Panc1 (cell line): ENCODE data around the gene HADH.

Source experiments
- POLR2AphosphoS5 ChIP-seq: IDR thresholded peaks from 2 replicates; pipeline ENCODE4 v1.6.1; 2012; ENCODE audit warnings: mild to moderate bottlenecking, low read depth, low read length, moderate library complexity
- TCF7L2 ChIP-seq: IDR thresholded peaks from 2 replicates; pipeline ENCODE4 v1.6.1; 2011; ENCODE audit warnings: mild to moderate bottlenecking, low read depth, low read length, inconsistent platforms
- TF ChIP-seq, protein P1 (sequence below): fragments of 450-650 bp; IDR thresholded peaks from 2 replicates; pipeline ENCODE4 v1.5.1; 2017; ENCODE audit warnings: mild to moderate bottlenecking

DNA sequence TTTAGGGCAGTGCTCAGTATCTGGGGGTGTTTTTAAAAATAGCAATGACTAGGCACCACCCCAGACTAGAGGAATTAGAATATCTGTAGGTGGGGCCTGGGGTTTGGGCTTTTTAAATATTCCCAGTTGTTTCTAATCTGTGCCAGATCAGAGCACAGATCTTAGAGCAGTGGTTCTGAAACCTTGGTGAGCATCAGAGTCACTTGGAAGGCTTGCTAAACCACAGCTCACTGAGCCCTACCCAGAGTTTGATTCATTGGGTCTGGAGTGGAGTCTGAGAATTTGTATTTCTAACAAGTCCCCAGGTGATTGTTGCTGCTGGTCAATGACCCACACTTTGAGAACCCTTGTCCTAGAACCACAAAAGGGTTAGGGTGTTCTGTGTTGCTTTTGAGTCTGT, 16.7 kb downstream of the HADH start:
- TF ChIP-seq TCF7L2: no peak
- TF ChIP-seq, protein P1, sequence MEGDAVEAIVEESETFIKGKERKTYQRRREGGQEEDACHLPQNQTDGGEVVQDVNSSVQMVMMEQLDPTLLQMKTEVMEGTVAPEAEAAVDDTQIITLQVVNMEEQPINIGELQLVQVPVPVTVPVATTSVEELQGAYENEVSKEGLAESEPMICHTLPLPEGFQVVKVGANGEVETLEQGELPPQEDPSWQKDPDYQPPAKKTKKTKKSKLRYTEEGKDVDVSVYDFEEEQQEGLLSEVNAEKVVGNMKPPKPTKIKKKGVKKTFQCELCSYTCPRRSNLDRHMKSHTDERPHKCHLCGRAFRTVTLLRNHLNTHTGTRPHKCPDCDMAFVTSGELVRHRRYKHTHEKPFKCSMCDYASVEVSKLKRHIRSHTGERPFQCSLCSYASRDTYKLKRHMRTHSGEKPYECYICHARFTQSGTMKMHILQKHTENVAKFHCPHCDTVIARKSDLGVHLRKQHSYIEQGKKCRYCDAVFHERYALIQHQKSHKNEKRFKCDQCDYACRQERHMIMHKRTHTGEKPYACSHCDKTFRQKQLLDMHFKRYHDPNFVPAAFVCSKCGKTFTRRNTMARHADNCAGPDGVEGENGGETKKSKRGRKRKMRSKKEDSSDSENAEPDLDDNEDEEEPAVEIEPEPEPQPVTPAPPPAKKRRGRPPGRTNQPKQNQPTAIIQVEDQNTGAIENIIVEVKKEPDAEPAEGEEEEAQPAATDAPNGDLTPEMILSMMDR: no peak
- no peak for TF ChIP-seq POLR2AphosphoS5
